Dermis blood vessel endothelial cell (primary cell): ENCODE data around the gene YJEFN3. TPM values are rescaled to one million over a fixed set of nuclear protein-coding genes. Genes with fewer than 3 reads are reported as not detected.

ENCODE experiments used
- DNase-seq: peaks from one replicate; pipeline ENCODE4 v3.0.0; 2010
- total RNA-seq: library from RNA; depleted of rRNA; stranded (reverse); fragments of >200 nt; gene quantifications from 2 replicates; pipeline ENCODE4 v1.2.3, GENCODE V29; 2014

The YJEFN3 gene
- total RNA-seq, 1 donor from 2014 or later: 0.17 TPM

DNA sequence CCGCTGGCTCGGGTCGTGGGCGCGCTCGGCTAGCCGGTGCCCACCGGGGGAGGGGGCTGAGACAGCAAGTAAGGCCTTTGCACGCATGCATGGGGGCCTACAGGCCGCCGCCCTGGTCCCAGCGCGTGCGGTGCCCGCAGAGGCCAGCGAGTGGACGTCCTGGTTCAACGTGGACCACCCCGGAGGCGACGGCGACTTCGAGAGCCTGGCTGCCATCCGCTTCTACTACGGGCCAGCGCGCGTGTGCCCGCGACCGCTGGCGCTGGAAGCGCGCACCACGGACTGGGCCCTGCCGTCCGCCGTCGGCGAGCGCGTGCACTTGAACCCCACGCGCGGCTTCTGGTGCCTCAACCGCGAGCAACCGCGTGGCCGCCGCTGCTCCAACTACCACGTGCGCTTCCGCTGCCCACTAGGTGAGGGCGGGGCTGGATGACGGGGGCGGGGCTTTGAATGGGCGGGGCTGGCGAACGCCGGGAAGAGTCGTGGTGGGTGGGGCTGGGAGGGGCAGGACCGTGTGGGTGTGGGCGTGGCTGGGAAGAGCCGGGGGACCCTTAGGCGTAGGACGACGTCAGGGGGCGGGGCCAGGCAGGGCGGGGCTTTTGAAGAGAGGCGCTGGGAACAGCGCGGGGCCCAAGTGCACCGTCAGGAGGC is 11.5 kb downstream of the YJEFN3 start:
- peak; percentile 44 for DNase-seq

DNA sequence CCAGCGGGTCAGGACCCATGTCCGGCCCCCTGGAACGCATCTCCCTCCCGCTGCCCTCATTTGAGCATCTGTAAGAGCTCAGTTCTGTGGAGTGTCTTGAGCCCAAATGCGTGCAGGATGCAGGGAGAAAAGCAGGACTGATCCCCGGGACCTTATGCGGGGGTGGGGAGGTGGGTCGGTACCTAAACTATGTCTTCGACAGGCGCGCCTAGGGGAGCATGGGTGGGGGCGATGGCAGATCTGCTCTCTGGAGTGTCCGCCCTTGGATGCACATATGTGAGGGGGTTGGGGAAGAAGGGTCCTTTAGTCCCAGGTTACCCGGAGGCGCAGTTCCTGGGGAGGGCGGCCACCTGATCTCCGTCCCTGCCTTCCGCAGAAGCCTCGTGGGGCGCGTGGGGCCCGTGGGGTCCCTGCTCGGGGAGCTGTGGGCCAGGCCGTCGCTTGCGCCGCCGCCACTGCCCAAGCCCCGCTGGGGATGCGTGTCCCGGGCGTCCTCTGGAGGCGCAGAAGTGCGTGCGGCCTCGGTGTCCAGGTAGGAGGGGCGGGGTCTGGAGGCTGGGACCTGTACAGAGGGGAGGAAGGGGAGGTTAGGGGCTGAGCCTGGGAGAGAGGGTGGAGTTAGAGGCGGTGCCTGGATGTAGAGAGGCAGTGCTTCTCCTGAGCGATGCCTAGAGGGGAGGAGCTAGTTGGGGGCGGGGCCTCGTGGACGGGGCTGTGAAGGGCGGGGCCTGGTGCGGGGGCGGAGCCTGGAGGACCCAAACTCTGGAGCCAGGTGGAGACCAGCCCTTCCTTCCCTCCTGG is 12.2 kb downstream of the YJEFN3 start:
- peak; percentile 42 for DNase-seq

DNA sequence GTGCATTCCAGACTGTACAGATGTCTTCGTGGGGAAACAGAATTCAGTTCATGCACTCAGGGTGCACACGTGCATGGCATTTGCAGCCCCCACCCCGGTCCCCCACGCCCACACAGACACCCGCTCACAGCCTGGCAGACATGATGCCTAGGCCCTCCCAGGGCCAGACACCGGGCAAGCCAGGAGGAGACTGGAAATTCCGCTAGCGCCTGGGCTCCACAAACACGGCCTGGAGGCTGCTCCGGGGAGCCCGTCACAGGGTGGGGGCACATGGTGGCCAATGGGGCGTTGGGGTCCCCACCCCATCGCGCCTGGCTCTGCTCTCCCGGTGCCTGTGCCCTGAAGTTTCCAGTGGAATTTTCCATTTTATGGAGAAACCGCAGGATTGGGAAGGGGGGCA is 12.9 kb downstream of the YJEFN3 start:
- no peak for DNase-seq

DNA sequence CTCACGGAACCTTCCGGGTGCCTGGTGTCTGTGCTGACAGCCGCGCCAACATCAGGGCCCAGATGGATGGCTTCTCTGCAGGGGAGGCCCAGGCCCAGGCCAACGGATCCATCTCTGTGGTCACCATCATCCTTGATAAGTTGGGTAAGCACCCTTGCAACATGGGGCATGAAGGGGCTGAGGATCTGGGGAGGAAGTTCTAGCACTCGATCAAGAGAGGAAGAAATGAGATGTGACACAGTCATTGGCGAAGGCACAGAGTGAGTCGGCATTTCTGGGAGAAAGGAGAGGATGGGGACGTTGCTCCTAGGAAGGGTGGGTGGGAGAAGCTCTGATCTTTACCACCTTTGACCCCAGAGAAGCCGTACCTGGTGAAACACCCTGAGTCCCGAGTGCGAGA is 13.8 kb downstream of the YJEFN3 start:
- no peak for DNase-seq

DNA sequence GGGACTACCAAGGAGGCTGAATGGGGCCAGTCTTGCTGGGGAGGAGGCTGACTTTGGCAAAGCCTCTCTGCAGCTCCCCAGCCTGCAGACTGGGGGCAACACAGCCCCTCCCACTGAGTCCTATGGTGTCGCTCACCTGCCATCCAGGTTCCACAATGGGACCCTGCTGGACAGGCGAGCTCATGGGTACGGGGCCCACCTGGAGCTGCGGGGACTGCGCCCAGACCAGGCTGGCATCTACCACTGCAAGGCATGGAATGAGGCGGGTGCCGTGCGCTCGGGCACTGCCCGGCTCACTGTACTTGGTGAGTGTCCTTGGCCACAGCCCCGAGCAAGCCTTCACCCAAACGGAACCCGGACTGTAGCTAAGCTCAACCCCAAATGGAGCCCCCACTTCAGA is 14.4 kb downstream of the YJEFN3 start:
- DNase-seq: no peak

- no peak for DNase-seq
Observed at GRCh38 chr19:19543640-19544039, 14.9 kb downstream of the YJEFN3 start.

- no peak for DNase-seq
Observed at GRCh38 chr19:19544257-19544953, 15.7 kb downstream of the YJEFN3 start.

GRCh38 chr19:19544954-19545591 is 16.4 kb downstream of the YJEFN3 start:
- no peak for DNase-seq

- DNase-seq: no peak
Observed at GRCh38 chr19:19545707-19546106, 17.0 kb downstream of the YJEFN3 start.

GRCh38 chr19:19546751-19547162 is 18.0 kb downstream of the YJEFN3 start:
- no peak for DNase-seq

- no peak for DNase-seq
Observed at GRCh38 chr19:19547674-19548336, 19.1 kb downstream of the YJEFN3 start.

GRCh38 chr19:19548915-19549759 is 20.4 kb downstream of the YJEFN3 start:
- no peak for DNase-seq

- no peak for DNase-seq
Observed at GRCh38 chr19:19549804-19550464, 21.2 kb downstream of the YJEFN3 start.

DNA sequence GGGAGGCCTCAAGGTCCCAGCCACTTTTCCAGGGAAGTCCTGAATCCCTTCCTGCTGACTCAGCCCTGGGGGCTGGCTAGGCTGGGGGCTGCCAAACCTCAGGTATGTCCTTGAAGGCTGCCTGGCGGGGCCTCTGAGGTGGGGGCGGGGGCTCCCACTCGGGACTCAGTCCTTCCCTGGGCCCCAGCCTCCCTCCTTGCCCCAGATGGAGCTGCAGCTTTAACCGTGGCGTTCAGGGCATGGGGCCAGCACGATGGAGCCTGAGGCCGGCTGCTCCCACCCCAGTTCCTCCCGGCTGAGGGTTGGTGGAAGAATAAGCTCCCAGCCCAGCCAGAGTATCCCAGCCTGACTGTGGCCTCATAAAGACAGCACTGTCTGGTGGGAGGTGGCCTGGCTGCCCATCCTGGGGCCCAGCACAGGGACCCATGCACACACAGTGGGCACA is 21.8 kb downstream of the YJEFN3 start:
- DNase-seq: no peak

DNA sequence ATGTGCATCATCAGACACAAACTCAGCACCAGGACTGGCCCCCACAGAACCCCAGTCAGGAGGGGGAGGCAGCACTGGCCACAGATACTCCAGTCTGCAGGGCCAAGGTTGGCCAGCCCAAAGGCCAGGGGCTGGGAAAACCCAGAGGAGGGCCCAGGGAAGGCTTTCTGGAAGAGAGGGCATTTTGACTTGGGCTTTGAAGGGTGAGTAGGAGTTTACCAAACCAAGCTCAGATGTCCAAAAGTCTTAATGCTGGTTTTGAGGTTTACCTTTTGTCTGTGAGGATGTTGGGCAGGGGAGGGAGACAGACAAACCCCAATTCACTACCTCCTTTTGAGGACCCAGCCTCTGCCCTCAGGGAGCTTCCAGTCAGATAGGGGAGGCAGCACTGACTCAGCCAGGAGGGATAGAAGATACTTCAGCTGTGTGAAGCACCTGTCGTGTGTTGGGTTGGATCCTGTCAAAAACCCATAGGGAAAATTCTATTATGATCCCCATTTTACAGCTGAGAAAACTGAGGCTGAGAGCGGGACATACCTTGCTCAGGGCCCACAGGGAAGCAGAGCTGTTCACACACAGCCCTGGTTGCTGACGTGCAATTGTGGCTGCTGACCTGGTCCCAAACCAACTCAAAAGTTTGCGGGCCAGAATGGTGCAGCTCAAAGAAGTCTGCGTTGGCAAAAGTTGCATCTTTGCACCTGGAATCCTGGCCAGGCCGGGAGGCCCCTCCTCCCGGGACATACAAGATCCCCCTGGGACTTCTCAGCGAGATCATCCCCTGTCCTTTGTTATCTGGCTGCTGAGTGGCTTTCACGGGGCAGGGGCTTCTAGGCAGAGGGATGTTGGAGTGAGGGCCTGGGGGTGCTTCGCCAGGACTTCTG is 22.5 kb downstream of the YJEFN3 start:
- DNase-seq: no peak

GRCh38 chr19:19551853-19552192 is 23.1 kb downstream of the YJEFN3 start:
- no peak for DNase-seq

GRCh38 chr19:19552798-19553197 is 24.1 kb downstream of the YJEFN3 start:
- DNase-seq: peak; percentile 52

DNA sequence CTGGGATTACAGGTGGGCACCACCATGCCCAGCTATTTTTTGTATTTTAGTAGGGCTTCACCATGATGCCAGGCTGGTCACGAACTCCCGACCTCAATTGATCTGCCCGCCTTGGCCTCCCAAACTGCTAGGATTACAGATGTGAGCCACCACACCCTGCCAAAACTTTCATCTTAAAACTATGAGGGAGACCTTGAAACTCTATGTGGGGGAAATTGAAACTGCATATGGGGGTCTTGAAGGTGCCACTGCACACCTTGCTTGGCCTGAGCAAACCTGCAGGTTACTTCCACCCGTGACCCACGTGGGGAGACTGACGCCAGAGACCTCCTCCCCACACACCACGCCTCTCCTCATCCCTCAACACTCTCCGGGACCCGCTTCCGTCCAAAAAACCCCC is 25.0 kb downstream of the YJEFN3 start:
- no peak for DNase-seq

- peak; percentile 57 for DNase-seq
Observed at GRCh38 chr19:19554074-19555023, 25.6 kb downstream of the YJEFN3 start.
